A172 (cell line): ENCODE data around the gene ARHGAP22. TPM values are rescaled to one million over a fixed set of nuclear protein-coding genes. Genes with fewer than 3 reads are reported as not detected.

ENCODE experiments used
- DNase-seq: peaks from one replicate; pipeline ENCODE4 v3.0.0-alpha.2; 2015; ENCODE audit warnings: low spot score
- total RNA-seq: library from RNA; depleted of rRNA; stranded (reverse); fragments of >200 nt; shearing (Covaris generic); gene quantifications from 2 replicates; pipeline ENCODE4 v1.2.3, GENCODE V29; 2014

ARHGAP22 gene
- total RNA-seq, 1 experiment from 2014 or later: 8.2 TPM

DNA sequence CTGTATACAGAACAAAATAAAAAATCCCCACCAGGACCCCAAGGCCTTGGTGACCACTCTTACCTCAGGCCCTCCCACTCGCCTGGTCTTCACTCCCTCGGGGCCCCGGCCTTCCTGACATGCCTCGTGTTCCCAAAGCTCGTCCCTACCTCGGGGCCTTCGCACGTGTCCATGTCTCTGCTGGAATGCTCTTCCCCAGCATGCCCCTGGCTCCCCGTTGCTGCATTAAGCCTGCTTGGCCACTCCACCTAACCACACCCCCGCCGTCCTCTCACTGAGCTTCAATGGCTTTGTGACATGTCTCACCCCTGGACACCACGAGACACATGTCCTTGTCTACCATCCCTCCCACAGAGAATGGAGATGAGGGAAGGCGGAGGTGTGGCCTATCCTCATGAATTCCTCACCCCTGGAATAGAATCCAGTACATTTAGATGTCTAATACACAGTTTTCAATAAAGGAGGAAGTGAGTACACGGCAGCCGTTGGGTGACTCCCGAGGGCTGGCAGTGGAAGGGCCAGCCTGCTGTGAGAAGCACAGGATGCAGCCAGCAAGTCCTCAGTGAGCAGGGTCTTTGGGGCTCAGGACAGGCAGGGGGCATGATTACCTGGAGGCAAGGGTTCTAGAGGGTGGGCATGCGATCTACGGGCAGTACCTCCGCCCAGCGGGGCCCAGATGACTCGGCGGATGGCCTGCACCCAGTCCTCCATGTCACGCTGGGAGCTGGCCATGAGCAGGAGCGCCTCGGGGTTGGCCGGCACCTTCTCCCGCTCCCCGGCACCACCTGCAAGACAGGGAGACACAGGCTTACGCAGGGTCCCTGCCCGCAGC is 125.7 kb downstream of the ARHGAP22 start:
- no peak for DNase-seq

DNA sequence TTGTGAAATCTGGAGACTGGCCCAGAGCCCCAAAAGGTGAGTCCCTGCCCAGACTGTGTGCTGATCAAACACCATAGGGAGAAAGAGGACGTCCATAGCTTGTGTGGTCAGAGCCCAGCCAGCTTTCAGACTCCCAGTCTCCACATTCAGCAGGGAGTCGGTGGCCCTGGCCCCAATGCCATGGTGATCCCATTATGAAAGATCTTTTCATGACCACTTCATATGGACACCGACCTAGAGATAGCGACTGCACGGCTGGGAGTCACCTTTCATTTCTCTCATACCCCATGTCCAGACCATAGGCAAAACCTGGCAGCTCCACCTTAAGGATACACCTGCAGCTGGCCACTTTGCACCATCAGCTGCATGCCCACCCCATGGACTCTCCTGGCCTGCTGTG is 126.4 kb downstream of the ARHGAP22 start:
- no peak for DNase-seq

- DNase-seq: no peak
Measured at GRCh38 chr10:48477616-48478015, 127.3 kb downstream of the ARHGAP22 start.

- DNase-seq: no peak
Measured at GRCh38 chr10:48477141-48477540, 127.7 kb downstream of the ARHGAP22 start.

- no peak for DNase-seq
Measured at GRCh38 chr10:48476279-48476982, 128.4 kb downstream of the ARHGAP22 start.

DNA sequence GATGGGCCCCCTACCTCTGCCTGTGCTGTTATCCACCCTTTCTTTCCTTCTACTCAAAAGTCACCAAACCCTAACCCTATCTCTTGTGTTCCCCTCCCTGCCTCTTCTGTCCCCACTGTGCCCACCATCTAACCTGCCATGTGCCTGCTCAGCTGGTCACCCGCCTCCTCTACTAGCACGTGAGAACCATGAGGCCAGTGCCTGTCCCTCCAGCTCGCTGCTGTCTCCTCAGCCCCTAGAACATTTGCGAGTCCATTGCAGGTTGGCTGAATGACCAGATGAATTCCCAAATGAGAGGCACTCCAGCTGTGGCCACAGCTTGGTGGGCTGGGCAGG is 129.0 kb downstream of the ARHGAP22 start:
- DNase-seq: no peak

DNA sequence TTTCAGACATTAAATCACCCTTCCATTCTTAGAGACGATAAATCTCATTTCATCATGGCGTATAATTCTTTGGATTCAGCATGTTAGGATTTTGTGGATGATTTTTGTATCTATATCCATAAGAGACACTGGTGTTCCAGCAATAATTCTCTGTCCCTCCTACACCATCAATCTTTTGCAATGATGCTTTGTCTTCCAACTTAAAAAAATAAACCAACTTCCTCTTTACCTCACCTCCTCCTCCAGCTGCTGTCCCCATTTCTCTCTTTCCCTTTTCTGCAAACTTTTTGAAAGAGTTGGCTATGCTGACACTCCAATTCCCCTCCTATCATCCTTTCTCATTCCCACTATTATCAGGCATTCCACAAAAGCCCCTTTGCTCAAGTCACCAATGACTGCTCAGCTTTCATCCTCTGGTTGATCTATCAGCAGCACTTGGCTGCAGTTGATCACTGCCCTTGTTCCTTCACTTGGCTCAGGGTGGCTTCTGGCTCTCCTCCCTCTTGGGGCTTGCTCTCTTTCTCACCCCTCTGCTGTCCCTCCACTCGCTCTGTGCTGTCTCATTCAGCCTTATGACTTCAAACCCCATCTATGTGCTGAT is 130.0 kb downstream of the ARHGAP22 start:
- no peak for DNase-seq

DNA sequence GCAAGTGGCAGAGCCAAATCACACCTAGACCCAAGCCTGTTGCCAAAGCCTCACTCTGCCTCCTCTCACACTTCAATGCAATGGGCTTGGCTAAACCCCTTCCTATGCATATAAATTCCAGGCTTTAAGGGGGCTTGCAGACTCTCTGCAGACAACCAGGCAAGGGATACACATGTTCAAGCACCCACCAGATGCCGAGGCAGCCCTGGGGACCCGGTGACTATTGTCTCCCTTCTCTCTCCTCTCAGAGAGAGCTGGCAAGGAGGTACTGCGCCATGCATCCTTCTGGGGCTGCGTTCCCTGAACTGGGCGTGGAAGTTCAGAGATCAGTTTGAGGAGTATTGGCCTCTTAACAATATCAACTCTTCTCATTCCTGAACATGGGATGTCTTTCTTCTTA is 131.2 kb downstream of the ARHGAP22 start:
- DNase-seq: no peak

DNA sequence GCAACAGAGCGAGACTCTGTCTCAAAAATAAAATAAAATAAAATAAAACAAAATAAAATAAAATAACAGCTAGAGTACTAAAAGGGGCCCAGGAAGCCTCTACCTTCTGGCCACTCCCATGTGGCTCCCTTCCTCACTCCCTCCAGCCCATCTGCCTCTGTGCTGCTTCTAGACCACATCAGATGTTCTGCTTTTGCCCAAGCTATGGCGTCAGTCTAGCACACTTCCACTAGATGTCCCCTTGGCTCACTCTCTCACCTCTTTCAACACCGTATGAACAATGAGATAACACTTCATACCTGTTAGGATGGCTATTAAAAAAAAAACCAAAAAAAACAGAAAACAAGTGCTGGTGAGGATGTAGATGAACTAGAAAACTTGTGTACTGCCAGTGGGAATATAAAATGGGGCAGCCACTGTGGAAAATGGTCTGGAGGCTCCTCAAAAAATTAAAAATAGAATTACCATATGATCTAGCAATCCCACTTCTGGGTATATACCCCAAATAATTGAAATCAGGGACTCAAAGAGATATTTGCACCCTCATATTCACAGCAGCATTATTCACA is 132.3 kb downstream of the ARHGAP22 start:
- no peak for DNase-seq

GRCh38 chr10:48470893-48471805 is 133.7 kb downstream of the ARHGAP22 start:
- DNase-seq: peak; percentile 28

DNA sequence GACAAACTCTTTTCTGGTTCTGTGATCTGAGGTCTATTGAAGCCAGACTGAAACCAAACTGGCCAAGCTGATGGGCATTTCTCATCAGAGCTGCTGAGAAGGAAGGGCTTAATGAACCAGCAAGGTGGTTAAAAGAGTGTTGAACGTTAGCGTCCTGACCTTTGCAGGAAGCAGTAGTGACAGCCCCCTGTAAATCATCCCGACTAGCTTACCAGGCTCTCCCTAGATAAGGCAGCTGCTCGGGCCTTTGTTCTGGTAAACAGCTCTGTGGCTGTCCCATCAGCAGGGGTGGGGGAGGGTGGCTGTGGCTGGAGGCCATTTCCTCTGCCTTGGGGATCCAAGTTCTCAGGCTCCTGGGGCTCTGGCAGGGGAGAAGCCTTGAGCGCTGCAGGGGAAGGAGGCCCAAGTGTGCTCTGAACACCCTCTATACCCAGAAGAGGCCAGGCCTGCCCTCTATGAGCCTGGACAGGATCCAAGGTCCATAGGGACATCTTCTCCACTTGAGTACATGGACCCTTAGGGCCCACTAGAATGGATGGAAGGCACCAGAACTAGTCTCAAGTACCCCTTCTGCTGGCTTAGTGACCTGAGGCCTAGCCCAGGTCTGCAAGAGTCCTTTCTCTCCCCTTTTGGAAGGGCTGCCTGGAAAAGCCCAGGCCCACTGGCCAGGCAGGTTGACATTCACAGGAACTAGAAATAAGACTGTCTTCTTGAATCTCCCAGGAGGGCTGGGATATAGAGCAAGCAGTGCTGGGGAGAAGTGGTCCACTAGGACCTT is 134.6 kb downstream of the ARHGAP22 start:
- DNase-seq: no peak

DNA sequence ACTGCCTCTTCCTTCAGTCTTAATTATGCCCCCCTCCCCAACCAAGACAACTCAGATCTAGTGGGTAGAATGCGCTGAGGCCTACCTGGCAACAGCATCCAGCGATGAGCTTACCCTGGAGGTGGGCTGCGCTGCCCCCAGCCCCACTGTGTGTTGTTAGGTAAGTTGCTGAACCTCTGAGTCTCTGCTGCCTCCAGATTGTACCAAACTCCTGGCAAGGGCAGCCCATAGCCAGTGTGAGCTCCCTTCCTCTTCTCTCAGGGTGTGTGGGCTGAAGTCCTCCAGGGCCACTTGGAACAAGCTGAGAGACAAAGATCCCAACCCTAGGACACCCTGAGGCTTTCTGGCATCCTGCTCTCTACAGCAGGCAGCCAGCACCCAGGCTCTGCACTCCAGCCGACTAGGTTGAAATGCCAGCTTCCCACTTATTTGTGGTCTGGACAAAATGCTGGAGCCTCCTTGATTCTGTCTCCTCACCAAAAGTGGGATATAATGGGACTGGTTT is 135.3 kb downstream of the ARHGAP22 start:
- no peak for DNase-seq

DNA sequence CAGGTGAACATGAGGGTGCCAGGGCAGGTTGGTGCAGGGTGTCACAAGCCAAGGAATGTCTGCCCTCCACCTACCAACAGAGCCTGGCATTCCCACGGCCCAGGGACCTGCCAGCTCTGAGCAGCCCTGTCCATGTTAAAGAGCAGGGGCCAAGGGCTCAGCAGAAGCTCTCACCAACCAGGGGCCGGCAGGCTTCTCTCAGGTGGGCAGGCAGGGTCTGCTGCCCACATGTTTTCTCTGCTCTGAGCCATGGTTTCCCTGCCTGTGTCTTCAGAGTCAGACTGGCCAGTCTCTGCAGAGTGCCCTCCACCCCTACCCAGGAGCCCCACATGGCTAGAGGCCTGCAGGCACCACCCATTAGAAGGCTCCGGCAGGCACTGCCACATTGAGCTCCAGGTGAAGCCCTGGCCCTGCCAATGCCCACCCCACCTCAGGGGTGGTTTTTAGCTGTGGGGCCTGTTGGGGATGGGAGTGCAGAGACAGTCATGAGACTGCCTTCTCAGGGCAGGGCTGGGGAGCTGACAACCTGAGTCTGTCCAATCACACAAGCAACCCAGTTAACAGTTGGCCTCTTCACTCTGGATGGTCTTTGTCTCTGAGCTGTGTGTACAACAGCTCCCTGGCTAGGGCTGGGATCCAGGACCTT is 135.9 kb downstream of the ARHGAP22 start:
- no peak for DNase-seq

- DNase-seq: no peak
Measured at GRCh38 chr10:48468130-48468790, 136.6 kb downstream of the ARHGAP22 start.

DNA sequence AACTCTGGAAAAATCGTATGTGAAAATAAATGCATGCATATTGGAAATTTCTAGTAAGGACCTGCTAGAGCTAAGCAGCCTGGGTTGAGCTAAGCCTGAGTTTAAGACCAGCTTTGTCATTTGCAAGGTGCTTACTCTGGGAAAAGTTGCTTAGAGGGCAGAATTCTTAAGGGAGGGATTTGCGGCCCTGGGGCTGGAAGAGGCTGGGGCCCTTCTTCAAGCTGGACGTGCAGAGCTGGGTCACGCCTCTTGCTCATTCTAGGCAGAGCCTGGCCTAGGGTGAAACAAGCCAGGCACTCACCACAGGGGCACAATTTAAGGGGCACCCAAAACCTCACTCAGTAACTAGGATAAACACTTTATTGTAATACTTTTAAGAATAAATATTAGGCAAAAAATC is 137.2 kb downstream of the ARHGAP22 start:
- DNase-seq: no peak

DNA sequence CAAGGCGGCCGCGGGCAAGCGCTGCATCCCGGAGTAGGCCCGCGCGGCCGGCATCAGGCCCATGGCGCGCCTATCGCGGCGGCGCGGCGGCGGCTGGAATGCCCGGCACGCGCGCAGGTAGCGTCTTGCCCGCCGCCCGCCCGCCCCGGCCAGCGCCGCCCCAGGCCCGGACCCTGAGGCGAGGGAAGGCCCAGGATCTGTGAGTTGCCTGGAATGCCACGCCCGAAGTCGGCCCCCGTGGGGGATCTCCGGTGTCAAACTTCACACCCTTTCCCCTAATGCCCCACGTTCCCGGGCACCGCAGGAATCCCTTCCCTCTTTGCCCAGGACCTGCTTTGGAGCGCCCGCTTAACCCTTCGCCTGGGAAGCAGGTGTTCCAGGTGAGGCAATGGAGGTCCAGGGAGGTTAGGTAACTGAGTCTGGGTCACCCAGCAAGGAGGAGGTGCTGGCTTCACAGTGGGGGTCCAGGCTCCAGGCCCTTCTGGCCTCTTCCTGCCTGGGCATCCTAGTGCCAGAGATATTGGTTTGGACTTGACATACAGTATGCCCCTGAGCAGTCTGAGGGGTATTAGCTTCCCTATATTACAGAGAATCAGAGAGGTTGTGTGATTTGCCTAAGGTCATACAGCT is 138.1 kb downstream of the ARHGAP22 start:
- no peak for DNase-seq

DNA sequence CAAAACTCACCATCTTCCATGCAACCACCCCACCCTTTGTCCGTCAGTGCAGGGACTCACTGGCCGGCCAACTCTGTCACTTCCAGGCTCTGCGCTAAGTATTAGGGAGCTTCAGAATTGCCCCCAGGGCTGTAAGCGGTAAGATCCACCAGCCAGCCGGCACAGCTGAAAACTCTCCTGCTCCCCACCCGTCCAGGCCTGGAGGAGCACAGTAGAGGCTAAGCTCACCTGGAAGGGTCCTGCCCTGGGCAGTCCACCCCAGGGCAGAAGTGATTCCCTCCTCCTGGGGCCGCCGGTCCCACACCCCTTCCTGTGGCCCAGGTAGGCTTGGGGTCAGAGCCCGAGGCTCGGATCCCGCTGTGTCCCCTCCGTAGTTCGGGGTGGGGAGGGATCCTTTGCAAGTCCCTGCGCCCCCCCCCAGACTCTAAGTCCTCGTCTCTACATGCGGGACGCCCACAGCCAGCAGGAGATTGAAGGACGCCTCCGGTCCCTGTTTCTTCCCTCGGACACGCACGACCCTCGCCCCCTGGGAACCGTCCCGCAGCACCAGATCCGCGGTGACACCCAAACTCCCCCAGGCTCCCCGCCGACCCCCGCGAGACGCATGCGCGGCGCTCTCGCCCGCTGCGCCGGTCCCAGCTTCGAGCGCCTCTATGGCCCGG is 138.9 kb downstream of the ARHGAP22 start:
- DNase-seq: no peak
